Thyroid gland (tissue), 4 donors: Measurements from ENCODE around the gene REV3L.

Experiments used
- POLR2A ChIP-seq, 2 donors: fragments of 450-650 bp; IDR thresholded peaks; one replicate each; pipeline ENCODE4 v1.6.1; 2017; ENCODE audit warnings: antibody characterized with exemption in 2 of 2, mild to moderate bottlenecking in 2 of 2, moderate library complexity in 1 of 2
- TF ChIP-seq, protein P1 (sequence below), 6 experiments: fragments of 200-600 bp in 3 of 6; fragments of 450-650 bp in 3 of 6; sonication (generic) in 3 of 6; IDR thresholded peaks; one replicate each; pipeline ENCODE4 v1.5.1; 2016 to 2019; ENCODE audit warnings: antibody characterized with exemption in 6 of 6, mild to moderate bottlenecking in 2 of 6, inconsistent platforms in 1 of 6, moderate library complexity in 1 of 6

DNA sequence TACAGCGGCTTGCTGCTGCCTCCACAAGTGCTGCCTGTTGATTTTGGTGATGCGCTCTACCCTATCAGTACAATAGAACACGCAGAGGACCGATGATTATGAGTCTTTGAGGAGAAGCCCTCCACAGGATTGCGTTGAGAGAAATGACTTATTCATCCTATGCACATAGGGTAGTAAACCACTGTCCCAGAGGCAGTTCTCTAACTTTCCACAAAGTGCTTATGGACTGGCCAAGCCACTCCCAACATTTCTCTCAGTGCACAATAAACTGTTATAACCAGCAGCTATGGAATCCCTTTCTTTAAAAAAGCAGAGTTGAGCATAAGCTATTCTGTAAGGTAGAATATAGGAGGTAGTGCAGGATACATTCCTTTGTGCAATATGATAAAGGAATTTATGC lies 48.2 kb upstream of the REV3L start:
- TF ChIP-seq, protein P1, sequence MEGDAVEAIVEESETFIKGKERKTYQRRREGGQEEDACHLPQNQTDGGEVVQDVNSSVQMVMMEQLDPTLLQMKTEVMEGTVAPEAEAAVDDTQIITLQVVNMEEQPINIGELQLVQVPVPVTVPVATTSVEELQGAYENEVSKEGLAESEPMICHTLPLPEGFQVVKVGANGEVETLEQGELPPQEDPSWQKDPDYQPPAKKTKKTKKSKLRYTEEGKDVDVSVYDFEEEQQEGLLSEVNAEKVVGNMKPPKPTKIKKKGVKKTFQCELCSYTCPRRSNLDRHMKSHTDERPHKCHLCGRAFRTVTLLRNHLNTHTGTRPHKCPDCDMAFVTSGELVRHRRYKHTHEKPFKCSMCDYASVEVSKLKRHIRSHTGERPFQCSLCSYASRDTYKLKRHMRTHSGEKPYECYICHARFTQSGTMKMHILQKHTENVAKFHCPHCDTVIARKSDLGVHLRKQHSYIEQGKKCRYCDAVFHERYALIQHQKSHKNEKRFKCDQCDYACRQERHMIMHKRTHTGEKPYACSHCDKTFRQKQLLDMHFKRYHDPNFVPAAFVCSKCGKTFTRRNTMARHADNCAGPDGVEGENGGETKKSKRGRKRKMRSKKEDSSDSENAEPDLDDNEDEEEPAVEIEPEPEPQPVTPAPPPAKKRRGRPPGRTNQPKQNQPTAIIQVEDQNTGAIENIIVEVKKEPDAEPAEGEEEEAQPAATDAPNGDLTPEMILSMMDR (IDR thresholded peaks at IDR 0.05): no peak
- TF ChIP-seq POLR2A (IDR thresholded peaks at IDR 0.05): no peak
